ENCODE data around the gene ZFYVE9. TPM values are rescaled to one million over a fixed set of nuclear protein-coding genes. Genes with fewer than 3 reads are reported as not detected.

The ZFYVE9 gene
- total and polyA plus RNA-seq, 2 experiments from 2014 or later: 5.4 to 27.3 TPM

GRCh38 chr1:52325786-52326185 is 183.9 kb downstream of the ZFYVE9 start:
- H3K27ac Mint-ChIP-seq: no peak overlapping the region
- no peak overlapping the region for H3K4me2 ChIP-seq

More at GRCh38 chr1:52325786-52326185, 183.9 kb downstream of the ZFYVE9 start:
- H4K20me1 ChIP-seq (replicated peaks; ENCODE audit: insufficient read depth): no peaks in the 10 kb centered on the region
- TF ChIP-seq STAT1 (IDR thresholded peaks at IDR 0.05; ENCODE audit: unreplicated experiment) (no peak), ZNF331 (CRISPR knock-in tag; IDR thresholded peaks at IDR 0.05; ENCODE audit: low read depth) (no peak), EZH2phosphoT487 (IDR thresholded peaks at IDR 0.05; ENCODE audit: unreplicated experiment) (no peak), JUNB (IDR thresholded peaks at IDR 0.05; ENCODE audit: unreplicated experiment) (no peak), EZH2 (IDR thresholded peaks at IDR 0.05; ENCODE audit: low read depth, unreplicated experiment) (no peak), CTCF (conservative IDR thresholded peaks at IDR 0.05; ENCODE audit: low read depth in 2 of 2) (no peak), CREB1 (CRISPR knock-in tag; IDR thresholded peaks at IDR 0.05; ENCODE audit: low read depth) (no peak), ZNF114 (CRISPR knock-in tag; IDR thresholded peaks at IDR 0.05) (no peak), NANOG (IDR thresholded peaks at IDR 0.05; ENCODE audit: borderline replicate concordance) (no peak), POLR2AphosphoS5 (IDR thresholded peaks at IDR 0.05; ENCODE audit: low read depth) (no peak)
- TF ChIP-seq, protein P1, sequence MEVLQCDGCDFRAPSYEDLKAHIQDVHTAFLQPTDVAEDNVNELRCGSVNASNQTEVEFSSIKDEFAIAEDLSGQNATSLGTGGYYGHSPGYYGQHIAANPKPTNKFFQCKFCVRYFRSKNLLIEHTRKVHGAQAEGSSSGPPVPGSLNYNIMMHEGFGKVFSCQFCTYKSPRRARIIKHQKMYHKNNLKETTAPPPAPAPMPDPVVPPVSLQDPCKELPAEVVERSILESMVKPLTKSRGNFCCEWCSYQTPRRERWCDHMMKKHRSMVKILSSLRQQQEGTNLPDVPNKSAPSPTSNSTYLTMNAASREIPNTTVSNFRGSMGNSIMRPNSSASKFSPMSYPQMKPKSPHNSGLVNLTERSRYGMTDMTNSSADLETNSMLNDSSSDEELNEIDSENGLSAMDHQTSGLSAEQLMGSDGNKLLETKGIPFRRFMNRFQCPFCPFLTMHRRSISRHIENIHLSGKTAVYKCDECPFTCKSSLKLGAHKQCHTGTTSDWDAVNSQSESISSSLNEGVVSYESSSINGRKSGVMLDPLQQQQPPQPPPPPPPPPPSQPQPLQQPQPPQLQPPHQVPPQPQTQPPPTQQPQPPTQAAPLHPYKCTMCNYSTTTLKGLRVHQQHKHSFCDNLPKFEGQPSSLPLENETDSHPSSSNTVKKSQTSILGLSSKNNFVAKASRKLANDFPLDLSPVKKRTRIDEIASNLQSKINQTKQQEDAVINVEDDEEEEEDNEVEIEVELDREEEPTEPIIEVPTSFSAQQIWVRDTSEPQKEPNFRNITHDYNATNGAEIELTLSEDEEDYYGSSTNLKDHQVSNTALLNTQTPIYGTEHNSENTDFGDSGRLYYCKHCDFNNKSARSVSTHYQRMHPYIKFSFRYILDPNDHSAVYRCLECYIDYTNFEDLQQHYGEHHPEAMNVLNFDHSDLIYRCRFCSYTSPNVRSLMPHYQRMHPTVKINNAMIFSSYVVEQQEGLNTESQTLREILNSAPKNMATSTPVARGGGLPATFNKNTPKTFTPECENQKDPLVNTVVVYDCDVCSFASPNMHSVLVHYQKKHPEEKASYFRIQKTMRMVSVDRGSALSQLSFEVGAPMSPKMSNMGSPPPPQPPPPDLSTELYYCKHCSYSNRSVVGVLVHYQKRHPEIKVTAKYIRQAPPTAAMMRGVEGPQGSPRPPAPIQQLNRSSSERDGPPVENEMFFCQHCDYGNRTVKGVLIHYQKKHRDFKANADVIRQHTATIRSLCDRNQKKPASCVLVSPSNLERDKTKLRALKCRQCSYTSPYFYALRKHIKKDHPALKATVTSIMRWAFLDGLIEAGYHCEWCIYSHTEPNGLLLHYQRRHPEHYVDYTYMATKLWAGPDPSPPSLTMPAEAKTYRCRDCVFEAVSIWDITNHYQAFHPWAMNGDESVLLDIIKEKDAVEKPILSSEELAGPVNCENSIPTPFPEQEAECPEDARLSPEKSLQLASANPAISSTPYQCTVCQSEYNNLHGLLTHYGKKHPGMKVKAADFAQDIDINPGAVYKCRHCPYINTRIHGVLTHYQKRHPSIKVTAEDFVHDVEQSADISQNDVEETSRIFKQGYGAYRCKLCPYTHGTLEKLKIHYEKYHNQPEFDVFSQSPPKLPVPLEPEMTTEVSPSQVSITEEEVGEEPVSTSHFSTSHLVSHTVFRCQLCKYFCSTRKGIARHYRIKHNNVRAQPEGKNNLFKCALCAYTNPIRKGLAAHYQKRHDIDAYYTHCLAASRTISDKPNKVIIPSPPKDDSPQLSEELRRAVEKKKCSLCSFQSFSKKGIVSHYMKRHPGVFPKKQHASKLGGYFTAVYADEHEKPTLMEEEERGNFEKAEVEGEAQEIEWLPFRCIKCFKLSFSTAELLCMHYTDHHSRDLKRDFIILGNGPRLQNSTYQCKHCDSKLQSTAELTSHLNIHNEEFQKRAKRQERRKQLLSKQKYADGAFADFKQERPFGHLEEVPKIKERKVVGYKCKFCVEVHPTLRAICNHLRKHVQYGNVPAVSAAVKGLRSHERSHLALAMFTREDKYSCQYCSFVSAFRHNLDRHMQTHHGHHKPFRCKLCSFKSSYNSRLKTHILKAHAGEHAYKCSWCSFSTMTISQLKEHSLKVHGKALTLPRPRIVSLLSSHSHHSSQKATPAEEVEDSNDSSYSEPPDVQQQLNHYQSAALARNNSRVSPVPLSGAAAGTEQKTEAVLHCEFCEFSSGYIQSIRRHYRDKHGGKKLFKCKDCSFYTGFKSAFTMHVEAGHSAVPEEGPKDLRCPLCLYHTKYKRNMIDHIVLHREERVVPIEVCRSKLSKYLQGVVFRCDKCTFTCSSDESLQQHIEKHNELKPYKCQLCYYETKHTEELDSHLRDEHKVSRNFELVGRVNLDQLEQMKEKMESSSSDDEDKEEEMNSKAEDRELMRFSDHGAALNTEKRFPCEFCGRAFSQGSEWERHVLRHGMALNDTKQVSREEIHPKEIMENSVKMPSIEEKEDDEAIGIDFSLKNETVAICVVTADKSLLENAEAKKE (CRISPR knock-in tag; IDR thresholded peaks at IDR 0.05): no peak
- TF ChIP-seq, protein P2, sequence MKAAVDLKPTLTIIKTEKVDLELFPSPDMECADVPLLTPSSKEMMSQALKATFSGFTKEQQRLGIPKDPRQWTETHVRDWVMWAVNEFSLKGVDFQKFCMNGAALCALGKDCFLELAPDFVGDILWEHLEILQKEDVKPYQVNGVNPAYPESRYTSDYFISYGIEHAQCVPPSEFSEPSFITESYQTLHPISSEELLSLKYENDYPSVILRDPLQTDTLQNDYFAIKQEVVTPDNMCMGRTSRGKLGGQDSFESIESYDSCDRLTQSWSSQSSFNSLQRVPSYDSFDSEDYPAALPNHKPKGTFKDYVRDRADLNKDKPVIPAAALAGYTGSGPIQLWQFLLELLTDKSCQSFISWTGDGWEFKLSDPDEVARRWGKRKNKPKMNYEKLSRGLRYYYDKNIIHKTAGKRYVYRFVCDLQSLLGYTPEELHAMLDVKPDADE (IDR thresholded peaks at IDR 0.05): no peak
- TF ChIP-seq, protein P3, sequence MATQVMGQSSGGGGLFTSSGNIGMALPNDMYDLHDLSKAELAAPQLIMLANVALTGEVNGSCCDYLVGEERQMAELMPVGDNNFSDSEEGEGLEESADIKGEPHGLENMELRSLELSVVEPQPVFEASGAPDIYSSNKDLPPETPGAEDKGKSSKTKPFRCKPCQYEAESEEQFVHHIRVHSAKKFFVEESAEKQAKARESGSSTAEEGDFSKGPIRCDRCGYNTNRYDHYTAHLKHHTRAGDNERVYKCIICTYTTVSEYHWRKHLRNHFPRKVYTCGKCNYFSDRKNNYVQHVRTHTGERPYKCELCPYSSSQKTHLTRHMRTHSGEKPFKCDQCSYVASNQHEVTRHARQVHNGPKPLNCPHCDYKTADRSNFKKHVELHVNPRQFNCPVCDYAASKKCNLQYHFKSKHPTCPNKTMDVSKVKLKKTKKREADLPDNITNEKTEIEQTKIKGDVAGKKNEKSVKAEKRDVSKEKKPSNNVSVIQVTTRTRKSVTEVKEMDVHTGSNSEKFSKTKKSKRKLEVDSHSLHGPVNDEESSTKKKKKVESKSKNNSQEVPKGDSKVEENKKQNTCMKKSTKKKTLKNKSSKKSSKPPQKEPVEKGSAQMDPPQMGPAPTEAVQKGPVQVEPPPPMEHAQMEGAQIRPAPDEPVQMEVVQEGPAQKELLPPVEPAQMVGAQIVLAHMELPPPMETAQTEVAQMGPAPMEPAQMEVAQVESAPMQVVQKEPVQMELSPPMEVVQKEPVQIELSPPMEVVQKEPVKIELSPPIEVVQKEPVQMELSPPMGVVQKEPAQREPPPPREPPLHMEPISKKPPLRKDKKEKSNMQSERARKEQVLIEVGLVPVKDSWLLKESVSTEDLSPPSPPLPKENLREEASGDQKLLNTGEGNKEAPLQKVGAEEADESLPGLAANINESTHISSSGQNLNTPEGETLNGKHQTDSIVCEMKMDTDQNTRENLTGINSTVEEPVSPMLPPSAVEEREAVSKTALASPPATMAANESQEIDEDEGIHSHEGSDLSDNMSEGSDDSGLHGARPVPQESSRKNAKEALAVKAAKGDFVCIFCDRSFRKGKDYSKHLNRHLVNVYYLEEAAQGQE (IDR thresholded peaks at IDR 0.05; ENCODE audit: unreplicated experiment): no peak
- no peaks in the 10 kb centered on the region for H3K79me2 ChIP-seq (replicated peaks; ENCODE audit: insufficient read depth)
- DNase-seq (ENCODE audit: low spot score) (no peak), ATAC-seq (no peak)
- H3F3A ChIP-seq (replicated peaks; ENCODE audit: low read depth): no peaks in the 10 kb centered on the region
- no peak overlapping the region for H2AFZ ChIP-seq
- Mint-ChIP-seq H3K4me1 (peaks cover 11% of the 10 kb centered on the region), H3K36me3 (ENCODE audit: low read depth) (peaks cover 9% of the 10 kb centered on the region; the same call in 1 of the 3 replicates), H3K9me3 (no peaks in the 10 kb centered on the region; the same call in 2 of the 3 replicates), H3K4me3 (no peak overlapping the region), H3K27me3 (ENCODE audit: insufficient read depth, low read depth, poor library complexity) (peaks cover 3% of the 10 kb centered on the region)
- no peak overlapping the region for H3K4me3 ChIP-seq
- H3K27ac ChIP-seq (ENCODE audit: low read depth): no peak overlapping the region
- H3K36me3 ChIP-seq (ENCODE audit: insufficient read depth): no peaks in the 10 kb centered on the region
- no peaks in the 10 kb centered on the region for H3K27me3 ChIP-seq (ENCODE audit: insufficient read depth)
- no peaks in the 10 kb centered on the region for H3K4me1 ChIP-seq (ENCODE audit: insufficient read depth)
- H3K9me2 ChIP-seq (ENCODE audit: insufficient read depth): no peaks in the 10 kb centered on the region

Data from GM23338 (cell line).